Measurements from ENCODE around the gene TUBB4B. TPM values are rescaled to one million over a fixed set of nuclear protein-coding genes. Genes with fewer than 3 reads are reported as not detected.
A peak's percentile ranks its signal among the peaks of the same experiment; 100 is the strongest.

TUBB4B gene
- total RNA-seq, 1 donor from 2014 or later = 103 TPM

GRCh38 chr9:137251490-137252268, 10.6 kb downstream of the TUBB4B start:
- no peak for DNase-seq (ENCODE audit: low read depth in 2 of 2)

- no peak for DNase-seq (ENCODE audit: low read depth in 2 of 2)
Observed at GRCh38 chr9:137252555-137253506, 11.7 kb downstream of the TUBB4B start.

DNA sequence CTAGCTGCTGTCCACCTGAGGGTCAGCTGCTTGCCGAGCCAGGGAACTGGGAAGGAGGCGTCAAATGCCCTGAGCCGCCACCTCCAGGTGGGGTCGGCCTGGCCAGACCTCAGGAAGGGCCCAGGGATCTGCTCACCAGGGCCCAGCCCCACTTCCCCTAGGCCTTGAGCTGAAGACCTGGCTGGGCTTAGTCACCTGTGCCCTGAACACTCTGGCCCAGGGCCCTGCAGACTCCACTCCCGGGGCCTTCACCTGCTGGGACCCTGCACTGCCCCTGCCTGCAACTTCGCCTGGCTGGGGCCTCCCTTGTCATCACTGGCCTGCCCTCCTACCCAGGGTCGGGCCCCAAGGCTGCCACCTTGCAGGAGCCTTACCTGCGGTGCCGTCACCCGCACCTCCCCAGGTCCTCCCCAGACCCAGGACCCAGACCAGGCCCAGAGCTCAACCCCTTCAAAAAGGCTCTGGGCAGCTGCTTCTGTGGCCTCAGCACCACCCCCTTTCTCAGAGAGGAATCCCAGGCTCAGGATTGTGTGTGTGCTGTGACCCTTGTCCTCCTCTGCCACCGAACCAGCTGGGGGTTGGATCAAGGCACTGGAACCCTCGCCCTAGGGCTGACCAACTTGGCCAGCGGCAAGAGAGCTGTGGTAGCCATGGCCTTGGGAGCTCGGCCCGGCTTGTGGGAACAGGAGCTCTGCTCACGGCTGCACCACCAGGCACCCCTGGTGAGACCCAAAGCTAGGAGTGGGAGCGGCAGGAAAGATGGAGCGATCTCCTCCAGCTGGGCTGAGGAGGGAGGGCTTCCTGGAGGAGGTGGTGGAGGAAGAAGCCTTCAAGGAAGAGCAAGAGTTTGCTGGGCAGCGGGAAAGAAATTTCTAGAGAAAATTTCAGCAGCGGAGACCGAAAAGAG, 12.9 kb downstream of the TUBB4B start:
- no peak for DNase-seq (ENCODE audit: low read depth in 2 of 2)

- peak; percentile 79 to 84 for DNase-seq (ENCODE audit: low read depth in 2 of 2)
Observed at GRCh38 chr9:137254624-137255447, 13.7 kb downstream of the TUBB4B start, which contains the start of gene NELFB. Gene NELFB, plus strand, starts transcription at chr9:137255327.

DNA sequence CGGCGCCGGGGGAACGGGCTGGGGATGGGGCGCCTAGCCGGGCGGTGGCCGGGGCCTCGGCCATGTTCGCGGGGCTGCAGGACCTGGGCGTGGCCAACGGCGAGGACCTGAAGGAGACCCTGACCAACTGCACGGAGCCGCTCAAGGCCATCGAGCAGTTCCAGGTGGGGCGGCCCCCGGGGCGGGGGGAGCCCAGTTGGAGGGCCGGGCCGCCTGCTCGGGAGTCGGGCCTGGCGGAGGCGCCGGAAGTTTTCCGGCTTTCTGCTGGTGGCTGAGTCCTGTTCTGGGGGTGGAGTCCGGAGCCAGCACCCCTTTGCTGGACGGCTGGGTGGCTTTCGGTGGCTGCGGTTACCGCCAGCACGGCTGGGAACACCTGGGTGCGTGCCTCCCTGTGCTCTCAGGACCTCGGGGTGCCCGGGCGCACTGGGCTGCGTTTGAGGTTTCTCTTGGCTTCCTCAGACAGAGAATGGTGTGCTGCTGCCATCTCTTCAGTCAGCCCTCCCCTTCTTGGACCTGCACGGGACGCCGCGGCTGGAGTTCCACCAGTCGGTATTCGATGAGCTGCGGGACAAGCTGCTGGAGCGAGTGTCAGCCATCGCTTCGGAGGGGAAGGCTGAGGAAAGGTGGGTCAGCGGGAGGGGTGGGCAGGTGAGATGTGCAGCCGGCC, 14.5 kb downstream of the TUBB4B start:
- peak; percentile 27 to 48 for DNase-seq (ENCODE audit: low read depth in 2 of 2)

DNA sequence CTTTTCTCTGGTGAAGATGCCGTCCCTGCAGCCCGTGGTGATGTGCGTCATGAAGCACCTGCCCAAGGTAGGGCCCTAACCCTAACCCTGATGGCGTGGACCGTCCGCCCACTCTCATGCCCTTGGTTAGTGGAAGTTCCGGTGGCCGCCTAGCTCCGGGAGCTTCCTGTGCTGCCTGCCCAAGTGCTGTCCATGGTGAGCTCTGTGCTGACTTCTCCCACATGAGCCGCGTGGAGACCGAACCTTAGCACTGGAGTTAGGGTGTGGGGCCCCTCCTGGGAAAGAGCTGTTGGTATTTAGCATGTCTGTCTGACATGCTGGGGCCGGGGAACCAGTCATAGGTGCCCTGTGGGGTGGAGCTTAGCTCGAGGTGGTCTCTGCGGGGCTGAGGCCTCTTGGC, 15.3 kb downstream of the TUBB4B start:
- DNase-seq (ENCODE audit: low read depth in 2 of 2) = no peak

DNA sequence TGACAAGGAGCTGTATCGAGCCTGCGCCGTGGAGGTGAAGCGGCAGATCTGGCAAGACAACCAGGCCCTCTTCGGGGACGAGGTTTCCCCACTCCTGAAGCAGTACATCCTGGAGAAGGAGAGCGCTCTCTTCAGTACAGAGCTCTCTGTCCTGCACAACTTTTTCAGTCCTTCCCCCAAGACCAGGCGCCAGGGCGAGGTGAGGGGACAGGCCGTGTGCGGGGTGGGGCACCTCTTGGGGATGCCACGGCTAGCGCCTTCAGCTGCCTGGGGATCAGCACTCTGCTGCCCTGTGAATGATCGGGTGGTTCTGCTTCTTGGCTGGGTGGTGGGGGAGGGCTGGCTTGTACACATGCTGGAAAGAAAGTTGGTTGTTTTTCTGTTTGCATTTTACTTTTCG, 15.8 kb downstream of the TUBB4B start:
- DNase-seq (ENCODE audit: low read depth in 2 of 2) = no peak

GRCh38 chr9:137262173-137262908, 21.3 kb downstream of the TUBB4B start:
- peak in 1 of 2 donors; percentile 52 for DNase-seq (ENCODE audit: low read depth in 2 of 2)

DNA sequence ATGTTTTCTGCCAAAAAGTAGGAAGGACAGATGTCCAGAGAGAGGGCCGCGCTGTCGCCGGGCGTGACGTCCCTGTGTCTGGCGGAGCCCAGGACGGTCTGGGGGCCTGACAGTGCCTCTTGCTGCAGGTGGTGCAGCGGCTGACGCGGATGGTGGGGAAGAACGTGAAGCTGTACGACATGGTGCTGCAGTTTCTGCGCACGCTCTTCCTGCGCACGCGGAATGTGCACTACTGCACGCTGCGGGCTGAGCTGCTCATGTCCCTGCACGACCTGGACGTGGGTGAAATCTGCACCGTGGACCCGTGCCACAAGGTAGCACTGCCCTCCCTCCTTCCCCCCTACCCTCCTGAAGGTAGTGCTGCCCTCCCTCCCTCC, 21.8 kb downstream of the TUBB4B start:
- DNase-seq (ENCODE audit: low read depth in 2 of 2) = no peak

- DNase-seq (ENCODE audit: low read depth in 2 of 2) = no peak
Observed at GRCh38 chr9:137263506-137263905, 22.4 kb downstream of the TUBB4B start.

DNA sequence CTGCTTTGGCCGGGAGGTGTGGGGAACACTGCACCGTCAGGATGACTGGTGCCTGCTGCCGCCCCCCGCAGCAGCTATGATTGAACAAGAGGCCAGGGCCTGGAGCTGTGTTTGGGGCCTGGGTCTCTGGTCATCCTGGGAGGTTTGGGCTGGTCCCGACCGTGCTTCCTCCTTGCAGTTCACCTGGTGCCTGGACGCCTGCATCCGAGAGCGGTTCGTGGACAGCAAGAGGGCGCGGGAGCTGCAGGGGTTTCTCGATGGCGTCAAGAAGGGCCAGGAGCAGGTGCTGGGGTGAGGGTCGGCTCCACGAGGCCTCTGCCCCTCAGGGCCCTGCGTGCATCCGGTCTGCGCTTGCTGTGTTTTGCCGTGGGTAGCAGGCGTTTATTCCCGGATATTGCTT, 23.0 kb downstream of the TUBB4B start:
- no peak for DNase-seq (ENCODE audit: low read depth in 2 of 2)

- DNase-seq (ENCODE audit: low read depth in 2 of 2) = no peak
Observed at GRCh38 chr9:137265496-137266161, 24.5 kb downstream of the TUBB4B start.

DNA sequence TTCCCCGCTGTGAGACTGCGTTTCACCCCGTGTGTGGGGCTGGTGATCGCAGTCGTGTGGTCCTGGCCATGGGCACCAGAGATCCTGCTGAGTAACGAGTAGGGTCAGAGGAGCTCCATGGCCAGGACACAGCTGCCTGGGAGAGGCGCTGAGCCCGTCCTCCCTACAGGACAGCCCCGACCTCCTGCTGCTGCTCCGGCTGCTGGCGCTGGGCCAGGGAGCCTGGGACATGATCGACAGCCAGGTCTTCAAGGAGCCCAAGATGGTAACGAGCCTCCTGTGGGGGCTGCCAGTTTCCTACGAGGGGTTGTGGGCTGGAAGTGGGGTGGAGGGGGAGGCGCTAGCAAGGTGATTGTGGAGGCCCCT, 25.1 kb downstream of the TUBB4B start:
- DNase-seq (ENCODE audit: low read depth in 2 of 2) = no peak

DNA sequence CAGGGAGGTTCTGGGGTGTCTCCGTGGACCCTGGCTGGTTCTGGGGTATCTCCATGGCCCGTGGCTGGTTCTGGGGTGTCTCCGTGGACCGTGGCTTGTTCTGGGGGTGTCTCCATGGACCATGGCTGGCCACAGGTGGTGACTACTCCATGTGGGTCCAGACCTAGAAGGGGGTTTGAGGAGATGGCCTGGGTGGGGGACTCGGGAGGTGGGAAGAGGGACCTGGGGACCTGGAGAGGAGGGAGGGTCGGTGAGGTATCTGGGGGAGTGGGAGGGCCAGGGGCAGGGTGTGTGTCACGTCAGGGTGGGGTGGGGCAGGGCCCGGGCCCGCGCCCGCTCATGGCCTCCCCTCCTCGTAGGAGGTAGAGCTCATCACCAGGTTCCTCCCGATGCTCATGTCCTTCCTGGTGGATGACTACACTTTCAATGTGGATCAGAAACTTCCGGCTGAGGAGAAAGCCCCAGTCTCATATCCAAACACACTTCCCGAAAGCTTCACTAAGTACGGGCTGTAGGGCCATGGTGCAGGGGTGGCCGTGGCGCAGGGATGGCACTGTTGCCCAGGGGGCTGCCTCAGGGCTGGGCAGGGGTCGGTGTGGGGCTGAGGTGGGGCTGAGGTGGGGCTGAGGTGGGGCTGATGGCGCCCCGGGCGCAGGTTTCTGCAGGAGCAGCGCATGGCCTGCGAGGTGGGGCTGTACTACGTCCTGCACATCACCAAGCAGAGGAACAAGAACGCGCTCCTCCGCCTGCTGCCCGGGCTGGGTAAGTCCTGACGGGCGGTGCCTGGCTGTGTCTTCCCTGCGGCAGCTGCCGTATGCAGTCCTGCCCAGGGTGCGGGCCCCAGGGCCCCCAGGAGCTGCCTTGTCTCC, 25.7 kb downstream of the TUBB4B start:
- DNase-seq (ENCODE audit: low read depth in 2 of 2) = no peak

DNA sequence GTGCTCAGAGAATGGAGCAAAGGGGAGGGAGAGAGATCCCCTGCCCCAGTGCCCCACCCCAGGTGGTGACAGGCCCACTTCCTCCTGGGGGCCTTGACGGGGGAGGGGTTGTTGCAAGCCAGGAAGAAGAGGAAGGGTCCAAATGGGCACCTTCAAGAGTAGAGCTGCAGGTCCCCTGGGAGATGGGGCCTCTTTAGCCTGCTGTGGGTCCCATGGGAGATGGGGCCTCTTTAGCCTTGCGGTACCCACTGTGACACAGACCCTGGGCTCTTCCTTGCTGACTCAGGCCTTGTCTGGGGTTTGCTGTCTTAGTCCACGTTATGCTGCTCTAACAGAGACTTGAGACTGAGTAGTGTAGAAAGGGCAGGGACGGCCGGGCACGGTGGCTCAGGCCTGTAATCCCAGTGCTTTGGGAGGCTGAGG, 26.9 kb downstream of the TUBB4B start:
- peak in 1 of 2 donors; percentile 47 for DNase-seq (ENCODE audit: low read depth in 2 of 2)

DNA sequence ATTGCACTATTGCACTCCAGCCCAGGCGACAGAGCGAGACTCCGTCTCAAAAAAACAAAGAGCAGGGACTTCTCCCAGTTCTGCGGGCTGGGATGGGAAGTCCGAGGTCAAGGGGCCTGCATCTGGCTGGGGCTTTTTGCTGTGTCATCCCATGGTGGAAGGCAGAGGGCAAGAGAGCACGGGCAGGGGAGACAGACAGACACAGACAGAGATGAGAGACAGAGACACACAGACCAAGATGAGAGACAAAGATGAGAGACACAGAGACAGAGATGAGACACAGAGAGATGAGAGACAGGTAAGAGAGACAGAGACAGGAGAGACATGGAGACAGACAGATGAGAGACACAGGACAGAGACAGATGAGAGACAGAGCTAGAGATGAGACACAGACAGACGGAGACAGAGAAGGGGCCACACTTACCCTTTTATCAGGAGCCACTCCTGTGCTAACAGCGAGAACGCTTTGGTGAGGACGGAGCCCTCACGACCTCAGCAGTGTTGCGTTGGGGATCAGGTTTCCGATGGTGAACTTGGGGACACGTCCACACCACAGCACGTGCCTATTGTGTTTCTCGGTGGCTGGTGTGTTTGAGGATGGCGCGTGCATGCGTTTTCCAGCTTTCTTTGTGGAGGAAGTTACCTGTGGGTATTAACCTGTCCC, 27.6 kb downstream of the TUBB4B start:
- DNase-seq (ENCODE audit: low read depth in 2 of 2) = peak; percentile 82 to 89

- DNase-seq (ENCODE audit: low read depth in 2 of 2) = peak; percentile 62 to 77
Observed at GRCh38 chr9:137269231-137269772, 28.2 kb downstream of the TUBB4B start.
